Pulmonary artery endothelial cell (primary cell): ENCODE results near the gene KLRF1. TPM values are rescaled to one million over a fixed set of nuclear protein-coding genes. Genes with fewer than 3 reads are reported as not detected.

ENCODE experiments used
- DNase-seq: peaks from one replicate; pipeline ENCODE4 v3.0.0-alpha.2; 2011; ENCODE audit warnings: low read depth, low spot score
- total RNA-seq: library from RNA; depleted of rRNA; stranded (reverse); fragments of >200 nt; gene quantifications from 2 replicates; pipeline ENCODE4 v1.2.3, GENCODE V29; 2014

Gene KLRF1, protein sequence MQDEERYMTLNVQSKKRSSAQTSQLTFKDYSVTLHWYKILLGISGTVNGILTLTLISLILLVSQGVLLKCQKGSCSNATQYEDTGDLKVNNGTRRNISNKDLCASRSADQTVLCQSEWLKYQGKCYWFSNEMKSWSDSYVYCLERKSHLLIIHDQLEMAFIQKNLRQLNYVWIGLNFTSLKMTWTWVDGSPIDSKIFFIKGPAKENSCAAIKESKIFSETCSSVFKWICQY
- 0.07 and 0.11 TPM in 2 replicates for total RNA-seq

- no peak for DNase-seq
These were observed at the start of gene KLRF1 for GRCh38 chr12:9827209-9827888. Gene KLRF1, plus strand, starts transcription at chr12:9827481. Its CDS starts 64 bp downstream, at chr12:9827545.

DNA sequence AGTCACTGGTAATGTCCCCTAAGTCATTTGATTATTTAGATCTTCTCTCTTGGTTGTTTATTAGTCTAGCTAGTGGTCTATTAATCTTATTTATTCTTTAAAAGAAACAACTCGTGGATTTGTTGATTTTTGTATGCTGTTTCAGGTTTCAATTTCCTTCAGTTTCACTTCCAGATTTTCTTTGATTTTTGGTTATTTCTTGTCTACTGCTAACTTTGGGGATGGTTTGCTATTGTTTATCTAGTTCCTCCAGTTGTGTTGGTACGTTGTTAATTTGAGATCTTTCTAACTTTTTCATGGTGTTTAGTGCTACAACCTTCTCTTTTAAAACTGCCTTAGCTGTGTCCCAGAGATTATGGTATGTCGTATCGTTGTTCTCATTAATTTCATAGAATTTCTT, 48.1 kb upstream of the KLRF1 start:
- DNase-seq, result no peak

DNA sequence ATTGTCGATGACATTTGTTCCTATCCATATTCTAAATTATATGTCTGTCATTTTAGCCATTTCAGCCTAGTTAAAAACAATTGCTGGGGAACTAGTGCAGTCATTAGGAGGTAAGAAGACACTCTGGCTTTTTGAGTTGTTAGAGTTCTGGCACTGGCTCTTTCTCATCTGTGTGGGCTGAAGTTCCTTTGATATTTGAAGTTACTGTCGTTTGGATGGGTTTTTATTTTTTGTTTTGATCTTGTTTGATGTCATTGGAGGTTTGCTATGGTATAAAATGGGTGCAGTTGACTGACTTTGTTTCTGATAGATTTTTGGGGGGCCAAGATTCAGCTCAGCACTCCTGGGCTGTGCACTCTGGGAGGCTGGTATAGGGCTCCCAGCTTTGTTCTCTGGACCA, 45.9 kb upstream of the KLRF1 start:
- no peak for DNase-seq

DNA sequence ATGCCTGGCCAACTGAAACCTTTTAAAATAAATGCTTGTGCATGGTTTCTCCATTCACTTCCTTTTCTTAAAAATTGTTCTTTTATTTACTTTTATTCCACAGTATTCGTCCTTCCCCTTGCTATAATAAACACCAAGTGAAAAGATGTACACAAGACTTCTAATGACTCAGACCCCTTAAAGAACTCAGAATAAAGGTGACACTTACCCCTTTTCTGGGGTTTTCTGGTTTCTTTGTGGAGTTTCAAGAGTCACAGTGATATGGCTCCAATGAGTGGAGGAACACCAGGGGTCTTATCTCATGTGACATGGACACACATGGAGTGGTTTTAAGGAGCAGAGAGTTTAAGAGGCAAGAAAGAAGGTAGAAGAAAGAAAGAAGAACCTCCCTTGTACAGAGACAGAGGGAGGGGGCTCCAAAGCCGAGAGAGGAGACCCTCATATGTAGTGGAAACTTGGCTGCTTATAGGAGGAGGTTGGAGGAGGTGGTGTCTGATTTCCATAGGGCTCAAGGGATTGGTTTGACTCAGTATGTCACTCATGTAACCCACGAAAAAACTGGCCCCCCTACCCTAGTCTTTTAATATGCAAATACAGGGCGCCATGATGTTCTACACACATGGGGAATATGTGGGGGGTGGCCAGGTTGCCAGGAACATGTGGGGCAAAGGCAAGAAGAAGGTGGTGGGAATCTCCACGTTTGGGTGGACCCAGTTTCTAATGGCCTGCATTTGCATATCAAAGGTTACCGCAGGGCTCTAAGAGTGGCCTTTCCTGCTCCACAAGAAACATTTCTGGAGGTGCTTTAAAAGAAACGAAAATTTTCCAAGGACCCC, 44.5 kb upstream of the KLRF1 start:
- DNase-seq, result no peak

DNA sequence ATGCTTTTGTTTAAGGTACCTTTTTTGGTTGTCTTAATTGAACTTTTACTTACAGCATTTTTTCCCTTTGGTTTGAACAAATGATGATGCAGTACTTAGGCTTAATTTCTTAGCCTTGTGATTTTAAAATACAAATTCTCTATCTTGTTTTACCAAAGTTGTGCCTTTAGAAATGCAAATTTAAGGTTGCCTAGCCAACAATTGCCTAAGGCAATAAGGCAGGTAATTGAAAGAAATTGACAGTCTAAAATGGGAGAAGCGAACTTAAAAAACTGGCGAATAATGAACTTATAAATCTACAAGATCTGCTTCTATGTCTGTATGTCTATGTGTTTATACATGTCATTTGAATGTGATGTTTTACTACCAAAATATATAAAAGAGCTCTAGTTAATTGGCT, 43.0 kb upstream of the KLRF1 start:
- no peak for DNase-seq

DNA sequence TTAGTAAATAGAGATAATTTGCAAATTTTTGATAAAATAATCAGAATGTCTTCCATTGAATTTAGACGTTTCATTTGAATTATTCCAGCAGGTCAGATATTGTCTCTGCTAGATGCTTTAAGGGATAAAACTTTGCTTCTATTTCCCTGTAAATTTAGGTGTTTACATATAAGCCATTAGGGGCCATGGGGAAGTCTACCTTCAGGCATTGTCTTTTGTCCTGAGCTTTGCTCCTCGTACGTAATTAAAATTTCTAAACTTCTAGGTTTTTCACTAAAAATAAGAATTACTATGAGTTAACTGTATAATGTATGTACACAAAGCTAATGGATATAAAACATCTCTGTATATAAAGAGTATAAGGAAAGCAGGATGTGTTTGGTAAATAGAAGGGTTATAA, 42.5 kb upstream of the KLRF1 start:
- no peak for DNase-seq

DNA sequence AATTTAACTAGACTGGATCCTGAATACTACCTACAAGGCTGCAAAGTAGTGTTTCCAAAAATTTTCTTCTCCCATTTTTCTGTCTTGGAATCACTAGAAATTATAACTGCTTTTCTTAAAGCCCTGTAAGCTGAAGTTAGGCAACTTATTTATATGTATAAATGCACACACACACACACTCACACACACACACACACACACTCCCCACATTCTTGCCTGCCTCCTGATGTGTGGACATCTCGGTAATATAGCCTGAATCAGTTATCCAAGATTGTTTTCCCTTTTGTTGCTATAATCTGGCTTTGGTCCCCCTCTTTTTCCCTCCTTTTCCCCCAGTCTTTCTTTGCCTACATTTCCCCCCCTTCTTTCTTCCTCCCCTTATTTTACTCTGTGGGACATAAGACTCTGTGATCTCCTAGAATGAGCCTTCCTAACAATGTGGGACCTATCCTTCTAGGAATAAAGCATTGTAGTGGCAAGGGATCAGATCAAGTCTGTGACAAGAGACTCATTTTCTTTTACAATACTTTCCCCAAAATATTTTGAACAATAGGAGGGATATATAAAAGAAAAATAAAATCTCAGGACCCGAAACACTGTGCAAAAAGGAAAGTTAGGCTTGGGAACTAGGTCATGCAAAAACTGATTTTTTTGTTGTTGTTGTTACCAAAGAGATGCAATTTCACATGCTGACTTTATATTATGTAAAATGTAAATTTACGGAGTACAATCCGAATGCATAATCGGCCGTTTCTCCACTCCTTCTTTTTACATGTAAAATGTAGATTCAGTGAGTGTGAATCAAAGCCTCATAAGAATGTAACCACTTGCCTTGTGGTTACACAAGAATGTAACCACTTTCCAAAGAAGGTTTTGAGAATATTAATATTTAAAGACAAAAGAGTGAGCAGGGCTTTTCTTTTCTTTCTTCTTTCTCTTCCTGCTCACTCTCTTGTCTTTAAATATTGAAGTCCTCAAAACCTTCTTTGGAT, 40.3 kb upstream of the KLRF1 start:
- no peak for DNase-seq

- no peak for DNase-seq
These were observed 34.9 kb upstream of the KLRF1 start for GRCh38 chr12:9792185-9792900.

DNA sequence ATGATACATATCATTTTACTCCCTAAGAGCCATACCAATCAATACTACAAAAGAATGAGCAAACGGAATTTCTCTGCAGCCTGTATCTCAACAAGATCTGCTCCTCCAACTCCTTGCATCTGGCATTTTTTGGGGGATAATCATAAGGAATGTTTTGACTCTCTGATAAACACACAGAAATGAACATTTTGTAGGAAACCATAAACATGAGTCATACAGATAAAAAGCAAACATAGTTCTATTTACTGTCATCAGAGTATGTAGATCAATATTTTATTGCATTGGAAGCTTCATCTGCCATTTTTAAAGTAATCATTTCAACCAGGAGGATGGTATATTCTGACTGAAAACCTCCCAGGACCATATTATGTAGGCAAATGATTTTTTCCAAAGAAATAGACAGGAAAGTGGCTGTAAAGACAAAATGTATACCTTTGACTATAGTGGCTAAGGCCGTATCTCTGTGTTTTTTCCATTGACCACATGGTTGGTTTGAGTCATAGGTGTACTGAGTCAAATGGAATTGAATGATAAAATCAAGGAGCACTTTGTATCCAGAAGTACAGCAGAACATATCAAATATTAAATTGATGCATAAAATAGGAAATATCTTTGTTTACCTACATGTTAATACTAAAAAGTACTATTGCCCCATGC, 34.2 kb upstream of the KLRF1 start:
- DNase-seq, result no peak

DNA sequence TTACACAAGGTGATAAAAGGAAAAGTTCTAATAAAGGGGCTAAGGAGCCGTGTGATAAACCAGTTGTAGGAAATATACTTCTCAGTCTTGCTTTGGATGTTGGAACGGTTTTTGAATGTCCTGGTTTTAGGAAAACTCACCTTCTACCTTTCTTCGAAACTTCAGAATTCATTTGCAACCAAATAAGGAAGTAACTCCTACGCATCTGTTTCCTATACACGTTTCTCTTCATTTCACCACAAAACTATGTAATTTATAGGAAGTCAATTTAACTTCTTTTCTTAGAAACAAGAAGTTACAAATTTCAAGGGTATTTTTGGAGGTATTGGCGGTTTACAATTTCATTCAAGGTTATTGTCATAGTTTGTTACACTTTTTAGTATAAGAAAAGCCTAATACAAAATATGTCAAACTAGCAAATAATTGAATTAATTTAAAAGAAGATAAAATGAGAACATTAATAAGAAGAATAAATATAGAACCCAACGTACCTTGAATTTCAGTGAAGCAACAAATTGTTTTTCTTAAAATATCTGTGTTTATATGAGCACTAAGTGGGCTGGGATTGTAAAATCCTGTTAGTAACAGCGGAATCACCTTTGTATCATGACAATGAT, 33.4 kb upstream of the KLRF1 start:
- no peak for DNase-seq

DNA sequence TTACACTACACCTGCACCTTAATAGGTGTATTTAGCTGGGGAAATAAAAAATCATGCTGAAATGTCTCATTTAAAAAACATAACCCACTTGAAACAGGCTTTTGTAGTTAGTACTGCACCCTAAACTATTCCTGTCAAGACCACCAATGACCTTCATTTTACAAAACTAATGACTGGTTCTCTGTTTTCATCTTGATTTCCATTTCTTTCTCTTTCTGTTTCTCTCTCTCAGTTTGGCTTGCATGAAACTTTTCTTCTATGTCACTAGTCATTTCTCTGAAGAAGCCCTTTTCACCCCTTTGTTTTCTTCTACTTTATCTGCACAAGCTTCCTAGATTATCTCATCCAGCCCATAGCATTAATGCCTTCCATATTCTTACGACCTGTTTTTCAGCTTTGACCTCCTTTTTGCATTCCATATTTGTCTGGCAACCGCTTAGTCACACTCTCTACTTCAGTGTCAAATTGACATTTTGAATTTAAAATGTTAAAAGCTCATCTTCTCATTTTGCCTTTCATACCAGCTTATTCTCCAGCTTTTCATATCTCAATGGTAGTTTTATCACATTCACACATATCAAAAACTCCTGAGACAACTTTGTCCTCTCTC, 32.7 kb upstream of the KLRF1 start:
- DNase-seq, result no peak

- no peak for DNase-seq
These were observed 31.3 kb upstream of the KLRF1 start for GRCh38 chr12:9795945-9796344.

- no peak for DNase-seq
These were observed 30.9 kb upstream of the KLRF1 start for GRCh38 chr12:9796346-9796745.

DNA sequence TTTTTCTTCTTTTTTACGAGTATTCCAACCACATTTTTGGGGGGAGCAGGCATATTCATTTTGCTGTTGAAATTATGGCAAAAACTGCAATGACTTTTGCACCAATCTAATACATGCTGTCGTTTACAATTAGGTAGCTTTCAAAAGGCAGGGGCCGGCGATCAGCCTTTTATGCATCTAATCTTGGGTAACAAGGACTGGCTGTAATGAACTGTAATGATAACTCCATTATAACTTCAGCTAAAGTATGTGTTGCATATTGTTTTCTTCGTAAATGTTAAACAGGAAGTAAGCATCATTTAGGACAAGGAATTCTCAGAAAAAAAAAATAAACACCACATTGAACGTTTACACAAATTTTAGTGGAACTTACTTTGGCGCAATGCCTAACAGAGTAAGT, 30.3 kb upstream of the KLRF1 start:
- DNase-seq, result no peak

- DNase-seq, result peak; percentile 57
These were observed 29.3 kb upstream of the KLRF1 start for GRCh38 chr12:9797722-9798619.

DNA sequence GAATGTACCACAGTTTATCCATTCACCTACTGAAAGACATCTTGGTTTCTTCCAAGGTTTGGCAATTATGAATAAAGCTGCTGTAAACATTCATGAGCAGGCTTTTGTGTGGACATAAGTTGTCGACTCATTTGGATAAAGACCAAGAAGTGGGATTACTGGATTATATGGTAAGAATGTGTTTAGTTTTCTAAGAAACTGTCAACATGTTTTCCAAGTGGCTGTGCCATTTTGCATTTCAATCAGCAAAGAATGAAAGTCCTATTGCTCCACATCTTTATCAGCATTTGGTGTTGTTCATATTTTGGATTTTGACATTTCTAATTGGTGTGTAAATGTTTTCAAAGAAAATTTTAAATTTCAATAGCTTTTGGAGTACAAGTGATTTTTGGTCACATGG, 27.3 kb upstream of the KLRF1 start:
- DNase-seq, result no peak

DNA sequence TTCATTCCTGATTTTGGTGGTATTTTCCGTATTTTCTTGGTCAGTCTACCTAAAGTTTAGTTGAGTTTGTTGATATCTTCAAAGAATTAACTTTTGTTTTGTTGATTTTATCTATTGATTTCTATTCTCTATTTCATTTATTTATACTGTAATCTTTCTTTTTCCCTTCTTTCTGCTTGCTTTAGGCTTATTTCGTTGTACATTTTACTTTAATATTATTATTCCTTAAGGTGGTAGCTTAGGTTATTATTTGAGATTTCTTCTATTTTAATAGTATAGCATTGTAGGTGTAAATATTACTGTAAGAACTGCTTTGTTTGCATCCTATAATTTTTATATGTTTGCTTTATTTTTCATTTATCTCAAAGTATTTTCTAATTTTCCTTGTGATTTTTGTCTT, 21.4 kb upstream of the KLRF1 start:
- DNase-seq, result no peak

- DNase-seq, result no peak
These were observed 20.6 kb upstream of the KLRF1 start for GRCh38 chr12:9806714-9807113.
